ENCODE measurements around the gene TKFC. TPM values are rescaled to one million over a fixed set of nuclear protein-coding genes. Genes with fewer than 3 reads are reported as not detected.

The TKFC gene
- total RNA-seq, 1 experiment from 2014 or later: 82.3 TPM

DNA sequence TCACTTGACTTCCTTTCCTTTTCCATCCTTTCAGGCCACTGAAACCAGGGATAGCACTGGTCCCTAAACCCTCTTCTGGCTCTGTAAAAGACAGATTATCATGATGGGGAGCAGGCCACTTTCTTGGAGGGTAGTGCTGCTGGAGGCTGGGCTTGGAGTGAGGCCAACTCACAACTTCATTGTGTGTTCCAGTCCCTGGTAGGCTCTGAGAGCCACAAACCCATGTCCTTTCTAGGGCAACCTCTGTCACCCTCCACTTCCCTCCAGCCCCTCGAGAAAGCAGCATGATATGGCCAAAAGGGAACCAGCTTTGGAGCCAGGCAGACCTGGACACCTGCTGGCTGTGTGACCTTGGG lies 2.3 kb downstream of the TKFC start:
- Histone ChIP-seq H3K27ac (ENCODE audit: low read depth, low read length, poor library complexity, severe bottlenecking) (no peak overlapping the region), H3K4me3 (ENCODE audit: low read depth, low read length, poor library complexity, severe bottlenecking) (no peak overlapping the region), H3K4me1 (ENCODE audit: insufficient read depth, low read length, poor library complexity, severe bottlenecking) (peaks cover 10% of the 10 kb centered on the region), H3K9me3 (ENCODE audit: low read depth, low read length, poor library complexity, severe bottlenecking) (no peaks in the 10 kb centered on the region), H3K36me3 (ENCODE audit: insufficient read depth, low read length, poor library complexity, severe bottlenecking) (peaks cover 6% of the 10 kb centered on the region), H3K27me3 (replicated peaks; ENCODE audit: insufficient read depth, low read depth, low read length, poor library complexity) (no peaks in the 10 kb centered on the region)
- intact Hi-C loops (cut with micrococcal nuclease; ENCODE audit: unreplicated experiment): no loop called here
- POLR2A ChIA-PET (ENCODE audit: low non-redundant PET): no interaction called here
- no peak for DNase-seq (ENCODE audit: low spot score)
- no peak for TF ChIP-seq EZH2 (IDR thresholded peaks at IDR 0.05; ENCODE audit: borderline replicate concordance, low read depth, low read length, poor library complexity, severe bottlenecking)
- TF ChIP-seq, protein P1, sequence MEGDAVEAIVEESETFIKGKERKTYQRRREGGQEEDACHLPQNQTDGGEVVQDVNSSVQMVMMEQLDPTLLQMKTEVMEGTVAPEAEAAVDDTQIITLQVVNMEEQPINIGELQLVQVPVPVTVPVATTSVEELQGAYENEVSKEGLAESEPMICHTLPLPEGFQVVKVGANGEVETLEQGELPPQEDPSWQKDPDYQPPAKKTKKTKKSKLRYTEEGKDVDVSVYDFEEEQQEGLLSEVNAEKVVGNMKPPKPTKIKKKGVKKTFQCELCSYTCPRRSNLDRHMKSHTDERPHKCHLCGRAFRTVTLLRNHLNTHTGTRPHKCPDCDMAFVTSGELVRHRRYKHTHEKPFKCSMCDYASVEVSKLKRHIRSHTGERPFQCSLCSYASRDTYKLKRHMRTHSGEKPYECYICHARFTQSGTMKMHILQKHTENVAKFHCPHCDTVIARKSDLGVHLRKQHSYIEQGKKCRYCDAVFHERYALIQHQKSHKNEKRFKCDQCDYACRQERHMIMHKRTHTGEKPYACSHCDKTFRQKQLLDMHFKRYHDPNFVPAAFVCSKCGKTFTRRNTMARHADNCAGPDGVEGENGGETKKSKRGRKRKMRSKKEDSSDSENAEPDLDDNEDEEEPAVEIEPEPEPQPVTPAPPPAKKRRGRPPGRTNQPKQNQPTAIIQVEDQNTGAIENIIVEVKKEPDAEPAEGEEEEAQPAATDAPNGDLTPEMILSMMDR (conservative IDR thresholded peaks at IDR 0.05; ENCODE audit: low read depth, low read length): no peak
- no TSS peak for BruUV-seq (replicated peaks)
- CTCF ChIA-PET: interaction anchor here (1.2 to 3.5 kb wide), 3 partner anchors 27 to 58 kb away, joined by 9 to 54 read pairs (median 12); partner anchors contain the start of genes CYB561A3 and TMEM138

DNA sequence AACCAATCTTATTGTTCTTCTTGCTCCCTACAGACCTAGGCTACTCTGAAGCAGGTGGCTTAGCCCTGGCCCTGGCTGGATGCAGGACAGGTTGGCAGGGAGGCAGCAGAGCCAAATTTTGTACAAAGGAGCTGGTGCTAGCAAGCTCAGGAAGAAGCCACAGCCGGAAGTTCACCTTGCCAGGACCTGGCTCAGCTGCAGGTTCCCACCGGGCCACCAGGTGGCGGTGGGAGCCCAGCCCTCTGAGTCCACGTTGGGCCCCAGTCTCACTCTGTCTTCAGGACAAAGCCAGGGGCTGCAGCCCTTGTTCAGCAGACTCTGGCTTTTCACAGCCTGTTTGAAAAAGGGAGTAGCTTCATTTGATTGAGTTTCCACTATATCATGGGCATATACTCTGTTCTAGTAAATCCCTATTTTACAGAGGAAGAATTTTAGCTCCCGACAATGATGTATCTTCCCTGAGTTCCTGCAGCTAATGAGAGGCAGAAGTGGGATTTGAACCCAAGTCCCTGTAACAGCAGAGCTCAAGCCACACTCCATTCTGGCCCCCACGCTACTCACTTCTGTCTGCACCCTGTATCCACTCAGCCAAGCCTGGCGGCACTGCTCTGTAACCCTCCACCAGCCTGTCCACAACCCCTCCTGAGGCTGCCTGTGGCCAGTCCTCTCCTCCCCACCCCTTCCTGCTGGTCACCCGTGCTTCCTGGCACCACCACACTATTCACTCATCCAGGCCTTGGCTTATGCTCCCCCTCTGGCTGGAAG lies 3.3 kb downstream of the TKFC start:
- H3K4me3 ChIP-seq (ENCODE audit: low read depth, low read length, poor library complexity, severe bottlenecking): no peak overlapping the region
- peaks cover 6% of the 10 kb centered on the region for H3K36me3 ChIP-seq (ENCODE audit: insufficient read depth, low read length, poor library complexity, severe bottlenecking)
- no peaks in the 10 kb centered on the region for H3K27me3 ChIP-seq (replicated peaks; ENCODE audit: insufficient read depth, low read depth, low read length, poor library complexity)
- TF ChIP-seq EZH2 (IDR thresholded peaks at IDR 0.05; ENCODE audit: borderline replicate concordance, low read depth, low read length, poor library complexity, severe bottlenecking): no peak
- TF ChIP-seq, protein P1 (conservative IDR thresholded peaks at IDR 0.05; ENCODE audit: low read depth, low read length): peak; percentile 99
- intact Hi-C loops (cut with micrococcal nuclease; ENCODE audit: unreplicated experiment): loop anchor here (1.0 kb wide), 1 partner anchor 49 kb away; no protein-coding TSS in a partner anchor
- no peak overlapping the region for H3K27ac ChIP-seq (ENCODE audit: low read depth, low read length, poor library complexity, severe bottlenecking)
- H3K4me1 ChIP-seq (ENCODE audit: insufficient read depth, low read length, poor library complexity, severe bottlenecking): peaks cover 6% of the 10 kb centered on the region
- no peaks in the 10 kb centered on the region for H3K9me3 ChIP-seq (ENCODE audit: low read depth, low read length, poor library complexity, severe bottlenecking)
- CTCF ChIA-PET: interaction anchor here (0.6 to 3.5 kb wide), 7 partner anchors 19 to 57 kb away, joined by 3 to 54 read pairs (median 7); partner anchors contain the start of genes CYB561A3 and TMEM138
- POLR2A ChIA-PET (ENCODE audit: low non-redundant PET): interaction anchor here (0.8 kb wide), 1 partner anchor 12 kb away, joined by 3 read pairs; no protein-coding TSS in a partner anchor
- no TSS peak for BruUV-seq (replicated peaks)
- peak; percentile 90 for DNase-seq (ENCODE audit: low spot score)

DNA sequence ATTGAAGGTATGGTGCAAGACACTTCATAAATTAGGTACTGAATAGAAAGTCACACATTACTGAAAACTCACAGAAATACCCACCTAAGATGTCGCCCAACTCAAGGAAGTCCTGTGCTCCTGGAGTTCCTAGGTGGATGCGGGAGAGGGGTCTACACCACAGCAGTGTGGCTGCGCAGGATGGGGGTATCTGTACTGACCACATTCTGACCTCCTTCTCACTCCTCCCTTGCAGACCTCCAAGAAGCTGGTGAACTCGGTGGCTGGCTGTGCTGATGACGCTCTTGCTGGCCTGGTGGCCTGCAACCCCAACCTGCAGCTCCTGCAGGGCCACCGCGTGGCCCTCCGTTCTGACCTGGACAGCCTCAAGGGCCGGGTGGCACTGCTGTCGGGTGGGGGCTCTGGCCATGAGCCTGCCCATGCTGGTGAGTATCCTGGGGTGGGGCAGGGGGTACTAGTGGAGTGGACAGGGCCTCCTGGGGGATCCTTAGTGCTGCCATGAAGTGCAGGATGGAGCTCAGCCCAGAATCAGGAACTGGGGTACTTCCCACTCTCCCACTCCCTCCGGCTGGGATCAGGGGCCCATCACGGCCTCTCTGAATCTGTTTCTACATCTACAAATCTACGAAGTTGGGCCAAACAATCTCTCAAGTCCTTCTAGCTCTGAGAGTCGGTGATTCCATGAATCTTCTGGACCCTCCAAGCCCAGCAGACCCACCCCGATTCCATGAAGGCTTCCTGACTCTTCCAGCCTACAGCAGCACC lies 4.9 kb downstream of the TKFC start:
- intact Hi-C loops (cut with micrococcal nuclease; ENCODE audit: unreplicated experiment): no loop called here
- TF ChIP-seq EZH2 (IDR thresholded peaks at IDR 0.05; ENCODE audit: borderline replicate concordance, low read depth, low read length, poor library complexity, severe bottlenecking): no peak
- TF ChIP-seq, protein P1 (conservative IDR thresholded peaks at IDR 0.05; ENCODE audit: low read depth, low read length): no peak
- Histone ChIP-seq H3K4me3 (ENCODE audit: low read depth, low read length, poor library complexity, severe bottlenecking) (no peak overlapping the region), H3K36me3 (ENCODE audit: insufficient read depth, low read length, poor library complexity, severe bottlenecking) (peaks cover 13% of the 10 kb centered on the region), H3K4me1 (ENCODE audit: insufficient read depth, low read length, poor library complexity, severe bottlenecking) (peaks cover 6% of the 10 kb centered on the region), H3K27ac (ENCODE audit: low read depth, low read length, poor library complexity, severe bottlenecking) (no peak overlapping the region), H3K9me3 (ENCODE audit: low read depth, low read length, poor library complexity, severe bottlenecking) (no peaks in the 10 kb centered on the region), H3K27me3 (replicated peaks; ENCODE audit: insufficient read depth, low read depth, low read length, poor library complexity) (no peaks in the 10 kb centered on the region)
- ChIA-PET CTCF (interaction anchor here (1.2 kb wide), 1 partner anchor 18 kb away, joined by 7 read pairs; no protein-coding TSS in a partner anchor), POLR2A (ENCODE audit: low non-redundant PET) (no interaction called here)
- DNase-seq (ENCODE audit: low spot score): no peak
- BruUV-seq (replicated peaks): no TSS peak

Measured in A673 (cell line).